ENCODE data around the gene ADGRL2. TPM values are rescaled to one million over a fixed set of nuclear protein-coding genes. Genes with fewer than 3 reads are reported as not detected.

ADGRL2 gene
- total RNA-seq, 5 donors from 2014 or later (not counting 1 experiment from before 2014, with no cell fraction given), result 0.20 to 0.70 (median 0.55) TPM; not detected in 2

GRCh38 chr1:81874461-81874860 is 73.7 kb downstream of the ADGRL2 start:
- no peaks in the 10 kb centered on the region for H3K9me3 ChIP-seq
- Mint-ChIP-seq H3K27me3 (no peaks in the 10 kb centered on the region), H3K9me3 (peaks cover 0 to 10% (median 2%) of the 10 kb centered on the region in 3 donors), H3K4me3 (no peak overlapping the region), H3K4me1 (no peaks in the 10 kb centered on the region), H3K36me3 (no peaks in the 10 kb centered on the region), H3K27ac (no peak overlapping the region)
- no peaks in the 10 kb centered on the region for H3K27me3 ChIP-seq (replicated peaks in 1 of 2; ENCODE audit: control insufficient read depth in 2 of 2, extremely low read depth in 1 of 2, insufficient read depth in 2 of 2, low read length in 1 of 2)
- no peak overlapping the region for H3K4me3 ChIP-seq (ENCODE audit: control insufficient read depth in 1 of 2, extremely low read depth in 1 of 2, low read length in 1 of 2)
- ATAC-seq (replicated peaks in 1 of 4) (no peak), DNase-seq (no peak)
- ChIA-PET CTCF (no interaction called here), POLR2A (no interaction called here)
- H3K27ac ChIP-seq (ENCODE audit: low read length), result no peak overlapping the region
- H3K36me3 ChIP-seq (ENCODE audit: control insufficient read depth in 2 of 2, extremely low read depth in 1 of 2, insufficient read depth in 1 of 2, low read length in 1 of 2), result no peaks in the 10 kb centered on the region
- WGBS (ENCODE audit: insufficient coverage), result no CpG with 5 or more reads among the region's 1 CpG
- no peaks in the 10 kb centered on the region for H3K4me1 ChIP-seq (ENCODE audit: control insufficient read depth in 1 of 2, extremely low read depth in 1 of 2, insufficient read depth in 2 of 2, low read length in 2 of 2)

GRCh38 chr1:81874940-81875339 is 74.2 kb downstream of the ADGRL2 start:
- Mint-ChIP-seq H3K4me3 (no peak overlapping the region), H3K36me3 (no peaks in the 10 kb centered on the region), H3K4me1 (no peaks in the 10 kb centered on the region), H3K27me3 (no peaks in the 10 kb centered on the region), H3K9me3 (peaks cover 0 to 10% (median 2%) of the 10 kb centered on the region in 3 donors), H3K27ac (no peak overlapping the region)
- H3K4me1 ChIP-seq (ENCODE audit: control insufficient read depth in 1 of 2, extremely low read depth in 1 of 2, insufficient read depth in 2 of 2, low read length in 2 of 2), result no peaks in the 10 kb centered on the region
- DNase-seq (no peak), ATAC-seq (replicated peaks in 1 of 4) (no peak)
- no peak overlapping the region for H3K4me3 ChIP-seq (ENCODE audit: control insufficient read depth in 1 of 2, extremely low read depth in 1 of 2, low read length in 1 of 2)
- no CpG with 5 or more reads among the region's 3 CpGs for WGBS (ENCODE audit: insufficient coverage)
- no peaks in the 10 kb centered on the region for H3K9me3 ChIP-seq
- H3K27me3 ChIP-seq (replicated peaks in 1 of 2; ENCODE audit: control insufficient read depth in 2 of 2, extremely low read depth in 1 of 2, insufficient read depth in 2 of 2, low read length in 1 of 2), result no peaks in the 10 kb centered on the region
- ChIA-PET CTCF (no interaction called here), POLR2A (no interaction called here)
- H3K36me3 ChIP-seq (ENCODE audit: control insufficient read depth in 2 of 2, extremely low read depth in 1 of 2, insufficient read depth in 1 of 2, low read length in 1 of 2), result no peaks in the 10 kb centered on the region
- H3K27ac ChIP-seq (ENCODE audit: low read length), result no peak overlapping the region

- Histone ChIP-seq H3K4me1 (ENCODE audit: control insufficient read depth in 1 of 2, extremely low read depth in 1 of 2, insufficient read depth in 2 of 2, low read length in 2 of 2) (no peaks in the 10 kb centered on the region), H3K27ac (ENCODE audit: low read length) (no peak overlapping the region), H3K36me3 (ENCODE audit: control insufficient read depth in 2 of 2, extremely low read depth in 1 of 2, insufficient read depth in 1 of 2, low read length in 1 of 2) (no peaks in the 10 kb centered on the region), H3K9me3 (no peaks in the 10 kb centered on the region), H3K27me3 (replicated peaks in 1 of 2; ENCODE audit: control insufficient read depth in 2 of 2, extremely low read depth in 1 of 2, insufficient read depth in 2 of 2, low read length in 1 of 2) (no peaks in the 10 kb centered on the region), H3K4me3 (ENCODE audit: control insufficient read depth in 1 of 2, extremely low read depth in 1 of 2, low read length in 1 of 2) (no peak overlapping the region)
- H3K4me1 Mint-ChIP-seq, result no peaks in the 10 kb centered on the region
- H3K9me3 Mint-ChIP-seq, result peaks cover 2 to 13% (median 6%) of the 10 kb centered on the region in 3 donors
- H3K27ac Mint-ChIP-seq, result no peak overlapping the region
- POLR2A ChIA-PET, result no interaction called here
- no peak for DNase-seq
- no peaks in the 10 kb centered on the region for H3K27me3 Mint-ChIP-seq
- H3K36me3 Mint-ChIP-seq, result no peaks in the 10 kb centered on the region
- no CpG with 5 or more reads among the region's 2 CpGs for WGBS (ENCODE audit: insufficient coverage)
- H3K4me3 Mint-ChIP-seq, result no peak overlapping the region
- CTCF ChIA-PET, result no interaction called here
- ATAC-seq (replicated peaks in 1 of 4), result no peak
Measured at GRCh38 chr1:81876901-81877733, 76.4 kb downstream of the ADGRL2 start.

GRCh38 chr1:81877940-81878339 is 77.2 kb downstream of the ADGRL2 start:
- ATAC-seq (replicated peaks in 1 of 4), result no peak
- no CpG with 5 or more reads among the region's 1 CpG for WGBS (ENCODE audit: insufficient coverage)
- ChIA-PET POLR2A (no interaction called here), CTCF (no interaction called here)
- no peak overlapping the region for H3K4me3 Mint-ChIP-seq
- H3K36me3 Mint-ChIP-seq, result no peaks in the 10 kb centered on the region
- no peaks in the 10 kb centered on the region for H3K4me1 Mint-ChIP-seq
- Histone ChIP-seq H3K27ac (ENCODE audit: low read length) (no peak overlapping the region), H3K36me3 (ENCODE audit: control insufficient read depth in 2 of 2, extremely low read depth in 1 of 2, insufficient read depth in 1 of 2, low read length in 1 of 2) (no peaks in the 10 kb centered on the region), H3K4me1 (ENCODE audit: control insufficient read depth in 1 of 2, extremely low read depth in 1 of 2, insufficient read depth in 2 of 2, low read length in 2 of 2) (no peaks in the 10 kb centered on the region), H3K4me3 (ENCODE audit: control insufficient read depth in 1 of 2, extremely low read depth in 1 of 2, low read length in 1 of 2) (no peak overlapping the region), H3K9me3 (no peaks in the 10 kb centered on the region), H3K27me3 (replicated peaks in 1 of 2; ENCODE audit: control insufficient read depth in 2 of 2, extremely low read depth in 1 of 2, insufficient read depth in 2 of 2, low read length in 1 of 2) (no peaks in the 10 kb centered on the region)
- no peaks in the 10 kb centered on the region for H3K27me3 Mint-ChIP-seq
- no peak overlapping the region for H3K27ac Mint-ChIP-seq
- H3K9me3 Mint-ChIP-seq, result peaks cover 2 to 10% (median 6%) of the 10 kb centered on the region in 3 donors
- no peak for DNase-seq

- CTCF ChIA-PET, result no interaction called here
- H3K9me3 ChIP-seq, result no peaks in the 10 kb centered on the region
- no CpG with 5 or more reads among the region's 1 CpG for WGBS (ENCODE audit: insufficient coverage)
- Mint-ChIP-seq H3K4me3 (no peak overlapping the region), H3K4me1 (no peaks in the 10 kb centered on the region), H3K27me3 (no peaks in the 10 kb centered on the region), H3K9me3 (peaks cover 2 to 7% (median 6%) of the 10 kb centered on the region in 3 donors), H3K36me3 (no peaks in the 10 kb centered on the region), H3K27ac (no peak overlapping the region)
- DNase-seq (no peak), ATAC-seq (replicated peaks in 1 of 4) (no peak)
- no peaks in the 10 kb centered on the region for H3K4me1 ChIP-seq (ENCODE audit: control insufficient read depth in 1 of 2, extremely low read depth in 1 of 2, insufficient read depth in 2 of 2, low read length in 2 of 2)
- H3K36me3 ChIP-seq (ENCODE audit: control insufficient read depth in 2 of 2, extremely low read depth in 1 of 2, insufficient read depth in 1 of 2, low read length in 1 of 2), result no peaks in the 10 kb centered on the region
- H3K27me3 ChIP-seq (replicated peaks in 1 of 2; ENCODE audit: control insufficient read depth in 2 of 2, extremely low read depth in 1 of 2, insufficient read depth in 2 of 2, low read length in 1 of 2), result no peaks in the 10 kb centered on the region
- POLR2A ChIA-PET, result no interaction called here
- H3K4me3 ChIP-seq (ENCODE audit: control insufficient read depth in 1 of 2, extremely low read depth in 1 of 2, low read length in 1 of 2), result no peak overlapping the region
- no peak overlapping the region for H3K27ac ChIP-seq (ENCODE audit: low read length)
Measured at GRCh38 chr1:81878538-81878937, 77.8 kb downstream of the ADGRL2 start.

- Histone ChIP-seq H3K27ac (ENCODE audit: low read length) (no peak overlapping the region), H3K27me3 (replicated peaks in 1 of 2; ENCODE audit: control insufficient read depth in 2 of 2, extremely low read depth in 1 of 2, insufficient read depth in 2 of 2, low read length in 1 of 2) (no peaks in the 10 kb centered on the region), H3K4me1 (ENCODE audit: control insufficient read depth in 1 of 2, extremely low read depth in 1 of 2, insufficient read depth in 2 of 2, low read length in 2 of 2) (no peaks in the 10 kb centered on the region), H3K36me3 (ENCODE audit: control insufficient read depth in 2 of 2, extremely low read depth in 1 of 2, insufficient read depth in 1 of 2, low read length in 1 of 2) (no peaks in the 10 kb centered on the region), H3K4me3 (ENCODE audit: control insufficient read depth in 1 of 2, extremely low read depth in 1 of 2, low read length in 1 of 2) (no peak overlapping the region), H3K9me3 (no peaks in the 10 kb centered on the region)
- no peaks in the 10 kb centered on the region for H3K4me1 Mint-ChIP-seq
- no CpG with 5 or more reads among the region's 1 CpG for WGBS (ENCODE audit: insufficient coverage)
- H3K27ac Mint-ChIP-seq, result no peak overlapping the region
- DNase-seq, result no peak
- H3K4me3 Mint-ChIP-seq, result no peak overlapping the region
- no peaks in the 10 kb centered on the region for H3K27me3 Mint-ChIP-seq
- no peaks in the 10 kb centered on the region for H3K36me3 Mint-ChIP-seq
- CTCF ChIA-PET, result no interaction called here
- POLR2A ChIA-PET, result no interaction called here
- peaks cover 2 to 7% (median 6%) of the 10 kb centered on the region in 3 donors for H3K9me3 Mint-ChIP-seq
- ATAC-seq (replicated peaks in 1 of 4), result no peak
Measured at GRCh38 chr1:81880781-81881180, 80.0 kb downstream of the ADGRL2 start.

Measured in T-cell (primary cell).